NCI-H2196 treated with DMSO at 0.1 percent for 48 hours (cell line): ENCODE measurements around the gene CORO2B.
"Not testable (repeated sequence)": the region's sequence is repeated elsewhere in the genome, so short reads cannot be mapped to it uniquely, and the experiment has no call there.

Source experiments
- DNase-seq: peaks from one replicate; lab custom pipeline; 2025; ENCODE audit not compliant: unreplicated experiment; lab: John Stamatoyannopoulos, UW

The CORO2B gene

DNA sequence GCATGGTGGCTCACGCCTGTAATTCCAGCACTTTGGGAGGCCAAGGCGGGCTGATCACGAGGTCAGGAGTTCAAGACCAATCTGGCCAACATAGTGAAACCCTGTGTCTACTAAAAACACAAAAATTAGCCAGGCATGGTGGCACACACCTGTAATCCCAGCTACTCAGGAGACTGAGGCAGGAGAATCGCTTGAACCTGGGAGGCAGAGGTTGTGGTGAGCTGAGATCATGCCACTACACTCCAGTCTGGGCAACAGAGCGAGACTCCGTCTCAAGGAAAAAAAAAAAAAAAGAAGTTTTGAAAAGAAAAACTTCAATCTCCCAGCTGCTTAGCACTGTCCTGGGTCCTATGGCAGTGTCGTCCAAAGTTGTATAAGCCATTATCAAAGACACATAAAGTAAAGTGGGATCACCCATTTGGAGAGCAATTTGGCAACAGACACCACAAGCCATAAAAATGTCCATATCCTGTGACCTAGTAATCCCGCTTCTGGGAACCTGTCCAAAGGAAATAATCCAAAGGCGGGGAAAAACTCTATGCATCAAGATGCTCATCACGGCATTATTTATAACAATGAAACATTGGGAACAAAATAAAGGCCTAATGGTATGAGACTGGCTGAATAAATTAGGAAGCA lies 26.2 kb downstream of the CORO2B start:
- not testable (repeated sequence) for DNase-seq

DNA sequence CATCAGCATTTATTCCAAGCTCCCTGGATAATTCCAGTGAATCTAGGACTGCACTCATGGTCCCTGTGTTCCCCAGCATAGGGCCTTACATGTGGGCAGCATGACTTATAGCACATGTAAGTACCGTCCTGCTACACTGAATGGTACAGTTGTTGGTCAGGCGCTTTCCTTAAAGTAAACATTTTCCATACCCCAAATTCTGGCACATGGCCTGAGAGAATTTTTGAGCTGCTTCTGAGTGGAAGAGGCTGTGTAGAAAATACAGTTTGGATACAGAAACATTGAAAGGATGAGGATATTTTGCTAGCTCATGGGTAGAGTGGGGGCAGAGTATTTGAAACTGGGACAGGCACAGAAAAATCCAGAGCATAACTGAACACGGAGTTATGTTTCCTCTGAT lies 27.6 kb downstream of the CORO2B start:
- no peak for DNase-seq

- no peak for DNase-seq
These were observed 29.5 kb downstream of the CORO2B start for GRCh38 chr15:68608206-68608843.

GRCh38 chr15:68608844-68609232 lies 30.0 kb downstream of the CORO2B start:
- no peak for DNase-seq

GRCh38 chr15:68609629-68610028 lies 30.8 kb downstream of the CORO2B start:
- no peak for DNase-seq

GRCh38 chr15:68610825-68611224 lies 32.0 kb downstream of the CORO2B start:
- no peak for DNase-seq

- DNase-seq, result no peak
These were observed 33.7 kb downstream of the CORO2B start for GRCh38 chr15:68612503-68612902.

- DNase-seq, result no peak
These were observed 34.4 kb downstream of the CORO2B start for GRCh38 chr15:68612979-68613740.

GRCh38 chr15:68614286-68615035 lies 35.7 kb downstream of the CORO2B start:
- no peak for DNase-seq

GRCh38 chr15:68615301-68615700 lies 36.5 kb downstream of the CORO2B start:
- no peak for DNase-seq

DNA sequence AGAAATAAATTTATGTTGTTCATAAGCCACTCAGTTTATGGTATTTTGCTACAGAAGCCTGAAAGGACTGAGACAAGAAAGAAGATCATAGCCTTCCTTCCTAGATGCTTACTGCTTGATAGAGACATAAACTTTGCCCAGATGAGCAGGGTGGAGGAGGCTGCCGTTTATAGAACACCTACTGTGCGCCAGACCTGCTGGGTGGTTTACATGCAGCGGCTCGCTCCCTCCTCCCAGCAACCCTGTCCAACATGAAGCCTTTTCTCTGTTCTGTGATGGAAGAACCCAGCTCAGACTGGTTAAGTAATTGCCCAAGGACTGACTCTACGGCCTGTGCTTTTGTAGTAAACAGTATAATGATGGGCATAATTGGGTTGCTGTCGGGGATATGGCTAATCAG lies 37.0 kb downstream of the CORO2B start:
- DNase-seq, result no peak

- DNase-seq, result no peak
These were observed 37.6 kb downstream of the CORO2B start for GRCh38 chr15:68616397-68616796.

DNA sequence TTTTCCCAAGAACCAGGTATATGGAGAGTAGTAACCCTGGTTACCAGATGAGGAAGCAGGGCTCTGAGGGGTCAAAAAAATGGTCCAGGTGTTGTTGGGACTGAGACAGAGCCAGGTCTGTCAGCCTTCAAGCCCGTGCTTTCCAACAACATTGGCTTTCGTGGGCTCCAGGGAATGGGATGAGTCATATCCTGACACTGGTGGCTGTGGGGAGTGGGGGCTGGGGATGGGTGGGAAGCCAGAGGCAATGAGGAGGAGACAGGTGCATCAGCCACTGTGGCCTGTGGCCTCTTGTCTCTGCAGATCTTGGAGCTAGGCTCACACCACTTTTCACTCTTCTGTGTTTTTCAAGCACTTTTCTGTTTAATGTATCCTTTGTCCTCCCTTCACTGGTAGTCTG lies 38.2 kb downstream of the CORO2B start:
- no peak for DNase-seq

GRCh38 chr15:68617777-68618176 lies 39.0 kb downstream of the CORO2B start:
- DNase-seq, result no peak

GRCh38 chr15:68618394-68618793 lies 39.6 kb downstream of the CORO2B start:
- DNase-seq, result no peak

DNA sequence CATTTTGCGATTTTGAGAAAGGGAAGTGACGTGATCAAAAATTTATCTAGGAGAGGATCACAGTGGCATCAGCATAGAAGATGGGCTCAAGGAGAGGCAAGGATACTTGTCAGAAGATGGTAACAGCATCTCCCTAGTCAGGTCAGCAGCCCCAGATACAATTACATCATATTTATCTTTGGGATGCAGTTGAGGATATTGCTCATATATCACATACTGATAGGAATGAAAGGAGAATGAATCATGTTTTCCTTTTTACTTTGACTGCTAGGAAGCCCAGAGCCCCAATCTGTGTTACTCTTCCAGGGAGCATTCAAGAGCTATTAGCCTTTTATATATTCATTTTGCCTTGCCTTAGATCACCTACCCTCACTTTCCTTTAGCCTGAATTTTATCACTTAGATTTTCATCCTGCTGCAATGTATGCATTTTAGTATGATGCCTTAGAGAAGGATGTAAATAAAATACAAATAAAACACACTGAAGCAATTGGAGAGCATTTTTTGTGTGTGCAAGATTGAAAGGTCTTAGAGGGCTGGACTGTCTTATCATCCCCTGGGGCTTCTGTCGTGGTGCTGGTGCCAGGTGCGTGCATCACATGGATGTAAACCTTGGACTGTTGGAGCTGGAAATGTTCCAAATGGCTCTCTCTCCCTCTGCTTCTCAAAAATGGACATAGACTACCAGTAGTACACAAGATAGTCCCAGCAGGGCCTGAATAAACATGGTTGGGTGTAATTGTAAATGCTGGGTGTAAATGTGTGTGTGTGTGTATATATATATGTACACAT lies 40.3 kb downstream of the CORO2B start:
- no peak for DNase-seq

DNA sequence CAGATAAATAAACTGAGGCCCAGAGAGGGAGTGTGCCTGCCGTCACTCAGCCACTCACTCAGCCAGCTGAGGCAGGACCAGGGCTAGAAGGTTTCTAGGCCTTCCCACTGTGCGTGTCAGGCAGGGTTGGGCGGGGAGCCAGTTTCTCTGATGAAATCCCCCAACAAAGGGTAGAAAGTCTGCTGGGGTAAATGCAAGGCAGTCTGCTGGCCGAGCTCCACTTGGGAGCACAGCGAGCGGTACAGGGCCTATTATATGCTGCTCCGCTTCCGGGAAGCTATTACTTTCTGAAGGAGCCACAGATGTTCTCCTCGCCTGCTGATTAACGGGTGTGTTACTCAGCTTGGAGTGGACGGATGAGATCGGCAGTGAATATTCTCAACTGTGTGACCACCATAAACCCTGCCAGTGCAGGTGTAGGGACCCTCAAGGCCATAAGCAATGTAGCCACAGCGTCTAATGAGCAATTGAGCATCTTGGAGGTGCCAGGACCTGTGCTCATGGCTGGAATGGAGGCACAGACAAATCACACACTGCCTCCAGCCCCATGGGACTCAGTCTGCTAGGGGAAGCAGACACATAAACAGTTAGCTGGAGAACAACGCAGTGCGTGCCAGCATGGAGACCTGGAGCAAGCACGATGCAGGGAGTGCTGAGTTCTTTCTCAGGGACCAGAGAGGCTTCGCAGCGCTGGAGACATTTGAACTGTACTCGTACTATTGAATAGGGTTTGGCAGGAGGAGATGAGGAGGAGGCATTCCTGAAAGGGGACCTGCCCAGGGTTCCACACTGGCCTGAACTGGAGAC lies 42.1 kb downstream of the CORO2B start:
- DNase-seq, result no peak

GRCh38 chr15:68621535-68621934 lies 42.7 kb downstream of the CORO2B start:
- no peak for DNase-seq

DNA sequence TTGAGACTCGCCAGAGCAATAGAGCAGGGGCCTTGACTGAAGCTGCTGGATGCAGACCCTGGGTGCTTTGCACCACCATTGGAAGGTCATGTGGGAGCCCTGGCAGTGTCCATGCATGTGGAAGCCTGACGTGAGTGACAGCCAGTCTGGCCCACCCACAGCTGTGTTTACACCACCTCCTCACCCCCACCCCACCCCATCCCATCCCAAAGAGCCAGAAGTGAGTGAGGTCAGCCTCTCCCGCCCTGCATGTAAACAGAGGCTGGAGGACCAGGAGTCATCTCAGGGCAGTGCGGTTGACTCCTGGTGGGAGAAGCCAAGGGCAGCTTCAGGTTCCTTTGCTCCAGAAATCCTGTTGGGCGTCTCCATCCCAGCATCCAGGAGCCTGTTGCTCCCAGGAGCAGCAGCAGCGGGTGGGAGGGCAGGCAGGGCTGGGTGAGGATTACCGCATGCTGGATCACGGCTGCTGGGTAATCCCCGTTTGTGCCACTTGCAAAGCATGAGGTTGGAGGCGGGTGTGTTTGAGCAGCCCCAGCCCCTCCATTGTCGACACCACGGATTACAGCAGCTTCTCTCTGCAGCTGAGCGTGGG lies 44.6 kb downstream of the CORO2B start:
- DNase-seq, result no peak

- DNase-seq, result no peak
These were observed 47.1 kb downstream of the CORO2B start for GRCh38 chr15:68625853-68626252.
